Memory B cell (primary cell): Measurements from ENCODE around the gene CRABP1.

ENCODE experiments used
- ATAC-seq: fragments of 150-1000 bp; cut with Tn5 transposase; 2 replicates; pipeline ENCODE4 v1.10.0; 2021; ENCODE audit warnings: low read depth, mild to moderate bottlenecking, moderate library complexity
- DNase-seq, 2 donors: peaks; one replicate each; pipeline ENCODE4 v3.0.0; 2022; ENCODE audit warnings: low spot score in 2 of 2
- H3K27ac Mint-ChIP-seq: one replicate; pipeline ENCODE4 v1.8.0; 2022; ENCODE audit warnings: mild to moderate bottlenecking, moderate library complexity, mixed read lengths
- H3K27me3 Mint-ChIP-seq: one replicate; pipeline ENCODE4 v1.8.0; 2022; ENCODE audit warnings: mixed read lengths
- H3K36me3 Mint-ChIP-seq: one replicate; pipeline ENCODE4 v1.8.0; 2022; ENCODE audit warnings: mild to moderate bottlenecking, mixed read lengths
- H3K4me1 Mint-ChIP-seq: one replicate; pipeline ENCODE4 v1.8.0; 2022; ENCODE audit warnings: mixed read lengths
- H3K4me3 Mint-ChIP-seq: one replicate; pipeline ENCODE4 v1.8.0; 2022; ENCODE audit warnings: mild to moderate bottlenecking, moderate library complexity, mixed read lengths
- H3K9me3 Mint-ChIP-seq: one replicate; pipeline ENCODE4 v1.8.0; 2022; ENCODE audit warnings: mixed read lengths

CRABP1 gene

DNA sequence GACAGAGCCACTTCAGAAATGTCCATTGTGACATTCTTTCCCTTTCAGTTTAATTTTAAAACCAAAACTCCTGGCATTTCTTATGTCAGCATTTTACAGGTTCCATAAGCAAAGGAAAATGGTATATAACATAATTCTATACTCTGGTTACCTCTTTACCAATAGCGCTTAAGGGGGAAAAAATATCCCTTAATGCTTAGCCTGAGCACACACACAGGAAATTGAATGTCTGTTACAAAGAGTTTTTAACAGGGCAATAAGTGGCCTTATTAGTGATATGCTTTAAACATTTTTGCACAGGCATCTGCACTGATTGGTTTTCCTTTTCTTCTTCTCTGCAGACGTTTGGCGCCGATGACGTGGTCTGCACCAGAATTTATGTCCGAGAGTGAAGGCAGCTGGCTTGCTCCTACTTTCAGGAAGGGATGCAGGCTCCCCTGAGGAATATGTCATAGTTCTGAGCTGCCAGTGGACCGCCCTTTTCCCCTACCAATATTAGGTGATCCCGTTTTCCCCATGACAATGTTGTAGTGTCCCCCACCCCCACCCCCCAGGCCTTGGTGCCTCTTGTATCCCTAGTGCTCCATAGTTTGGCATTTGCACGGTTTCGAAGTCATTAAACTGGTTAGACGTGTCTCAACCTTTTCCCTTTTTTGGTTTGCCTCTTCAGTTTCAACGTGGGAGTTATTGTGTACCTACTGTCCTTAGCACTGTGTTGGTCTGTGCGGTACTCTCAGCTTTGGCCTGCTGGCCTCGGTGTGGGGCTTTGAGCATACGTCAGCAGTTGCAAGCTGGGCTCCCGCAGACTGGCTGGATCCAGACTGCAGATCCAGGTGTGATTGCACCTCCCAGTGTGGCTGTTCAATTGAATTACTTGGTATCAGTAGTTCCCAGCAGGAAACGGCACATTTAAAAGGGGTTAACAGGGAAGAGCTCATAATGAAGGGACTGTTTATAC, 7.7 kb downstream of the CRABP1 start:
- H3K9me3 Mint-ChIP-seq, result no peaks in the 10 kb centered on the region
- DNase-seq (no peak), ATAC-seq (no peak)
- H3K27ac Mint-ChIP-seq, result no peak overlapping the region
- H3K27me3 Mint-ChIP-seq, result peaks cover 9% of the 10 kb centered on the region
- no peaks in the 10 kb centered on the region for H3K36me3 Mint-ChIP-seq
- H3K4me1 Mint-ChIP-seq, result no peaks in the 10 kb centered on the region
- H3K4me3 Mint-ChIP-seq, result no peak overlapping the region

DNA sequence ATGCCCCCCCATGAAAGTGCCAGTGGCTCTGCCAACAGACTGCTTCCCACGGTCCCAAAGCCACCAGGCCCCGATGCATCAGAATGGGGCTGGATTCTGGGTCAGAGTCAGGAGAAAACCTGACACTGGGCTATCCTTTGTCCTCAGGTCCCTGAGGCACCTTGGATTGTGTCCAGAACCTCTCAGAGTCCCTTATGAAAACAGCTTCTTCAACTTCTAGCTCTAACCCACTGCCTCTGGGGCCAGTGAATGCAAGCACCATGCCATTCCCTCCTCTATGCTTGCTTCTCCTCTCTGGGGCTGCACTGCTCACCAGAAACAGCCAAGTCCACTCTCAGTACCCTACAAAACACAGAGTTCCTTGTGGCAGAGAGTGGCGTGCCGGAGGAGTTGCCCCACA, 9.9 kb downstream of the CRABP1 start:
- no peaks in the 10 kb centered on the region for H3K4me1 Mint-ChIP-seq
- H3K4me3 Mint-ChIP-seq, result no peak overlapping the region
- no peaks in the 10 kb centered on the region for H3K9me3 Mint-ChIP-seq
- no peak overlapping the region for H3K27ac Mint-ChIP-seq
- no peaks in the 10 kb centered on the region for H3K36me3 Mint-ChIP-seq
- H3K27me3 Mint-ChIP-seq, result peaks cover 6% of the 10 kb centered on the region
- no peak for DNase-seq
- no peak for ATAC-seq

DNA sequence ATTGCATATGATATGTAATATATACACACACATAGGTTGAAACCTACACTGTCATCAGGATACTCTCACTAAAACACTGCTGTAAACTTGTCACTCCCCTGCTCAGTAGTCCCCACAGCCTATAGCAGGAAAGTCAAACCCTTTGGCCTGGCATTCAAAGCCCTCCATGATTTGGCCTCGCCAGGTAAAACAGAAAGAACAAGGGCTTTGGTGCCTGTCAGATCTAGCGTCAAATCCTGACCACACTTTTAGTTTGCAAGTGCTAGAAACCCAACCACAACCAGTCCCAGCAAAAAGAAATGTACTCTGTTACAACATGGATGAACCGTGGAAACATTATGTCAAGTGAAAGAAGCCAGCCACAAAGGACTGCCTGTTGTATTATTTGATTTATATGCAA, 11.4 kb downstream of the CRABP1 start:
- DNase-seq (no peak), ATAC-seq (no peak)
- Mint-ChIP-seq H3K4me3 (no peak overlapping the region), H3K36me3 (no peaks in the 10 kb centered on the region), H3K27me3 (peaks cover 8% of the 10 kb centered on the region), H3K27ac (no peak overlapping the region), H3K9me3 (no peaks in the 10 kb centered on the region), H3K4me1 (no peaks in the 10 kb centered on the region)

DNA sequence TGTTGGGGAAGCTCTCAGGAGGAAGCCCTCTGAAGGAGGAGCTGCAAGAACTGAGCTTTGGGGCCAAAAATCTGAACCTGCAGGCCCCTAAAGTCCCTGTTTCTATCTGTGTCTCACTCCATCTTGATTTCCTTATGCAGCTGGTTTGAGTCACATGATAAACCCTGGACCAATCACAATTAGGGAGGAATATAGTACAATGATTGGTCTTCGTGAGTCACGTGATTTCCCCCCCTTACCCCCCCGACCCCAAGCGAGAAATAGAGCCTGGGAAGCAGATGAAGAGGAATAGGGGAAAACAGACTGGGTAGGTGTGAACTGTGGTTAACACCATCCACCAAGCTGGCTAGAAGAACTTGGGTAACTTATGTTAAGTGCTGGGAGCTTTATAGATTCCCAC, 12.9 kb downstream of the CRABP1 start:
- Mint-ChIP-seq H3K27me3 (peaks cover 7% of the 10 kb centered on the region), H3K27ac (no peak overlapping the region), H3K4me3 (no peak overlapping the region), H3K4me1 (no peaks in the 10 kb centered on the region), H3K9me3 (no peaks in the 10 kb centered on the region), H3K36me3 (no peaks in the 10 kb centered on the region)
- ATAC-seq (no peak), DNase-seq (no peak)

DNA sequence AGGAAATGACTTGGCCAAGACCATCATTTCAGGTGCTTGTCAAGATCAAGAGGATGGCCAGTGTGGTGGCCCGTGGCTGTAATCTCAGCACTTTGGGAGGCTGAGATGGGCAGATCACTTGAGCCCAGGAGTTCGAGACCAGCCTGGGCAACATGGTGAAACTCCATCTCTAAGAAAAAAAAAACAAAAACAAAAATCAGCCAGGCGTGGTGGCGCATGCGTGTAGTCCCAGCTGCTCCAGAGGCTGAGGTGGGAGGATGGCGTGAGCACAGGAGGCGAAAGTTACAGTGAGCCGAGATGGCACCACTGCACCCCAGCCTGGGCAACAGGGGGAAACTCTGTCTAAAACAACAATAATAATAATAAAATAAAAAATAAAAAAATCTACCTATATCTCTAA, 15.0 kb downstream of the CRABP1 start:
- DNase-seq, result no peak
- no peaks in the 10 kb centered on the region for H3K9me3 Mint-ChIP-seq
- H3K36me3 Mint-ChIP-seq, result no peaks in the 10 kb centered on the region
- peaks cover 3% of the 10 kb centered on the region for H3K27me3 Mint-ChIP-seq
- no peak for ATAC-seq
- no peaks in the 10 kb centered on the region for H3K4me1 Mint-ChIP-seq
- H3K27ac Mint-ChIP-seq, result no peak overlapping the region
- H3K4me3 Mint-ChIP-seq, result no peak overlapping the region

DNA sequence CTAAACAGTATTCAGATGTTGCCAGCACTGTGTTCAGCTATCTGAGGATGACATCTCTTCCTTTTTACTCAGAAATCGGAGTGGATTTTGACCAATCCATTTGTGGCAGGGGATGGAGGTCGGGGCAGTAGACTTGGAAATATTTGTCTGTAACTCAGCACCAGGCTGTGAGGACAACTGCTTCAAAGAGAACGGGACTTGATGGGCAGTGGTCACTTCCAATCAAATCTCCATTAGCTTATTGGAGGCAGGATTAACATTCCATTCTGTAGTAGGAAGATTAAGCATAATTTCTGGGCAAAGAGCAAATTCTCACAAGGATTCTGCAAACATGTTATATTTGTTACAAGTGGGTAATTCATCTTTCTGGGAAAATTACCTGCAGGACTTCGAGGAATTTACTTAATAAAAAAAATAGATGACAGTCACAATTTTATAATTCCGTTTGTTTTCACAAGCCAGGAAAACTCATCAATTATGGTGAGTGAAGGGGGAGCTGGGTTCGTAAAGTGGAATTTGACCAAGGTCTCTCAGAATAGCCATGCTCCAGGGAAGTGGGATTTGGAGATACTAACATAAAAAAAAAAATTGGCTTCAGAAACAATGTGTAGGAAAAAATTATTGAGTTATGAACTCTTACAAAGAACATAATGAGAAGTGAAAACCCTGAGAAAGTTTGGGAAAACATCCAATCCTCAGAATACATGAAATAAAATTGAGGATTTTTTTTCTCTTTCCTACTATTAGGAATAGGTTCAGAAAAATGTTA, 18.1 kb downstream of the CRABP1 start:
- DNase-seq, result no peak
- Mint-ChIP-seq H3K9me3 (no peaks in the 10 kb centered on the region), H3K27me3 (peaks cover 2% of the 10 kb centered on the region), H3K4me3 (no peak overlapping the region), H3K36me3 (no peaks in the 10 kb centered on the region), H3K4me1 (no peaks in the 10 kb centered on the region), H3K27ac (no peak overlapping the region)
- ATAC-seq, result no peak

DNA sequence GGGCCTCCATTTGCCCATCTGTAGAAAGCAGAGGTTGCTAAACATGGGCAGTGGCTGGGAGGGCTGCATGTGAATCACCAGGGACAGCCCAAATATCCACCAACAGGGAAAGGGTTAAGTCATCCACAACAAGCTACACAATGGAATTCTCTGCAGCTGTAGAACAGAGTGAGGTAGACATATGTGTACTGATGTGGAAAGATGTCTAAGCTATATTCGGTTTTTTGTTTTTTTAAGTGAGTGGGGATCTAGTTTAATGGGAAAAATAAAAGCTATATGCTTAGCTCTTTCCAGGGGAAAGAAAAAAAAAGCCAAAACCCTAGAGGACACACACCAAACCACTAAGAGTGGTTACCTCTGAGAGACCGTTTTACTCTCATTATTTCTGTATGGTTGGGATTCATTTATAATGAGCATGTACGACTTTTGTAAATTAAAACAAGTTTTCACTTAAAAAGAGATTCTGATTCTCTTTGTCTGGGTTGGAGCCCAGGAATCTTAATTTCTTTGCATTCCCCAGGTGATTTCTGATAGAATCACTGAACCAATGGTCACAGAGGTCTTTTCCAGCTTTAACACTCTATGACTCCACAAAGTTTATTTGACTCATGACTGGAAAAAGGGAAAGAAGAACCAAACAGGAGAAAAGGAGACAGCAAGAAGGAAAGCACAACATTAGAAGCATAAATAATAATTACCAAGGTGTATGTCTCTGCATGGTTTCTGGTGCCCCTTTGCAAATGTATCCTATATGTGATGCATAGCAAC, 19.1 kb downstream of the CRABP1 start:
- no peaks in the 10 kb centered on the region for H3K9me3 Mint-ChIP-seq
- ATAC-seq, result no peak
- H3K4me3 Mint-ChIP-seq, result no peak overlapping the region
- H3K27me3 Mint-ChIP-seq, result peaks cover 2% of the 10 kb centered on the region
- no peak for DNase-seq
- H3K4me1 Mint-ChIP-seq, result no peaks in the 10 kb centered on the region
- no peaks in the 10 kb centered on the region for H3K36me3 Mint-ChIP-seq
- no peak overlapping the region for H3K27ac Mint-ChIP-seq

DNA sequence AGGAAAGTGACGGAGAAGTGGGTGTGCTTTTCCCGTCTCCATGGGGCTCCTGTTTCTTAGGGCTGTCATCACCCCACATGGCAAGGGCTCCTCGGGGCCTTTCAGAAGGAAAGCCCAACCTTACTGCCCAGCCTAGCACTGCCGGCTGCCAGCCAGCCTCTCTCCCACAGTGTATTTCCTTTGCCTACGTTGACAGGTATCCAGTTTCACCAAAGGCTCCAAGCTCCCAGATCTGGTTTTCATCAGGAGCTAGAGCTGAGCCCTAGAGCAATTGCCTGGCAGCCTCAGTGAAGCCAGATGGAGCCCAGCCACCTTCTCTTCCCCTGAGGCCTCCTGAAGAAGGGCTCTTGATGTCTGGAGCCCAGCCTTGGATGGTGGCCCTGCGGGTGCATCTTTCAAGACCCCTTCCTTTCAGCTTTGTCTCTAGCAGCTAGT, 20.2 kb downstream of the CRABP1 start:
- H3K4me1 Mint-ChIP-seq, result no peaks in the 10 kb centered on the region
- no peaks in the 10 kb centered on the region for H3K9me3 Mint-ChIP-seq
- no peak overlapping the region for H3K4me3 Mint-ChIP-seq
- H3K27me3 Mint-ChIP-seq, result peaks cover 3% of the 10 kb centered on the region
- H3K27ac Mint-ChIP-seq, result no peak overlapping the region
- H3K36me3 Mint-ChIP-seq, result no peaks in the 10 kb centered on the region
- ATAC-seq (no peak), DNase-seq (no peak)

DNA sequence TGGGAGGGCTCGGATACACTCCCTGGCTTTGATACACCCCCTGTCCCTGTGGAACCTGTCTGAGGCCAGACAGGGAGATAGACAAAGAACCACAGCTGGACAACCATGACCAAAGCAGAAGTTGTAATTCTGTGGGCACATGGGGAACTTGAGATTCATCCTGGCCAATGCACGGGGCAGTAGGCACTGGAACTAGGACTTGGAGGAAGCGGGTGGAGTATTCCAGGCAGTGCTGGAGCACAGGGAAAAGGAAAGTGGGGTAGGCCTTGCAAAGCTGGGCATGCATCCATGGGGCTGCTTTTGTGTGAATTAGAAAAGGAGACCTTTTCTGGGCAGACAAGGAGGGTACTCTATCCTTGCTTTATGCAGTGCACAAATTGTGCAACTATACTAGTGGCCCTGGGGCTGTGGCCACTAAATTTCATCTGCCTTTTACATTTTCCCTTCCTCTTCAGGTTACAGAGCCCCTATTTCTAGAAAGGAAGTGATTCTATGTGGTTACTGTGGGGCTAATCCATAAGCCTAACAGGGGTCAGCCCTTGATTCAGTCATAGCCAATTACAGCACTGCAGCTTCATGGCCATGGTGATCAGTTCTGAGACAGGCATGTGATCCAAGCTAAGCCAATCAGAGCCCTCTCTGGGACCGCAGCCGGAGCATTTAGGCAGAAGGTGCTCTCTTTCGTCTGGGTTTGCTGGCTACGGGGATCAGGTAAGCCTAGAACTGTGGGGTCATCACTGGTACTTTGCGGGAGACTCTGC, 21.0 kb downstream of the CRABP1 start:
- Mint-ChIP-seq H3K27ac (no peak overlapping the region), H3K4me3 (no peak overlapping the region), H3K4me1 (no peaks in the 10 kb centered on the region), H3K9me3 (no peaks in the 10 kb centered on the region), H3K36me3 (no peaks in the 10 kb centered on the region), H3K27me3 (peaks cover 5% of the 10 kb centered on the region)
- DNase-seq, result no peak
- no peak for ATAC-seq

DNA sequence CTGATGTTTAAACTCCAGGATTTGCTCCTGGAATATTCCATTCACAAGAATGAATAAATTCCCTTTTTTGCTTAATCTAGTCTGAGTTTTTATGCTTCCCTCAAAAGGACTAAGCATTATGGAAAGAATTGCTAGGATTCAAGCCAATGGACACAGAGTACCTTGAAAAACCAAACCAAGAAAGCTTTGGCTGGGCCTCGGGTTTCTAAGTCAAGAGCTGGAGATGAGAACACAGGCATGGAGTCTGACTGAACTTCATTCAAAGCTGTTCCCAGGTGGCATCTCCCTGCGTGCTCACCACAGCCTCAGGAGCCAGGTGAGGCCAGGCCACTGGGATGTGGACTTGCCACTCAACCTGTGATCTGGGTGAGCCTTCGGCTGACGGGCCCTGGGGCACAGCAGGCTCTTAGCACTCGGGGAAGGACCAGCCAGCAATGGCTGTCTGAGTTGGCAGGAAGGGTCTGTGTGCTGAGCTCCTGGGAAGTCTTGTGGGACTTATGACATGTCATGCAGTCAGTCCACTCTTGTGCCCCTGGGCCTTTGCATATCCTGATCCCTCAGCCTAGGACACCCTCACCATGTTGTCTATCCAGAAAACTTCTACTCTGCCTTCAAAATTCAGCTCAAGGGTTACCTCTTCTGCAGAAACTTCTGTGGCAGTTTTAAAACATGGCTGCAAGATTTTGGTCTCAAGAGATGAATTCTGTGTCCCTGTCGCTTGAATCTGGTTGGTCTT, 21.8 kb downstream of the CRABP1 start:
- ATAC-seq, result no peak
- Mint-ChIP-seq H3K27ac (no peak overlapping the region), H3K9me3 (no peaks in the 10 kb centered on the region), H3K36me3 (no peaks in the 10 kb centered on the region), H3K4me3 (no peak overlapping the region), H3K27me3 (peaks cover 6% of the 10 kb centered on the region), H3K4me1 (no peaks in the 10 kb centered on the region)
- no peak for DNase-seq

DNA sequence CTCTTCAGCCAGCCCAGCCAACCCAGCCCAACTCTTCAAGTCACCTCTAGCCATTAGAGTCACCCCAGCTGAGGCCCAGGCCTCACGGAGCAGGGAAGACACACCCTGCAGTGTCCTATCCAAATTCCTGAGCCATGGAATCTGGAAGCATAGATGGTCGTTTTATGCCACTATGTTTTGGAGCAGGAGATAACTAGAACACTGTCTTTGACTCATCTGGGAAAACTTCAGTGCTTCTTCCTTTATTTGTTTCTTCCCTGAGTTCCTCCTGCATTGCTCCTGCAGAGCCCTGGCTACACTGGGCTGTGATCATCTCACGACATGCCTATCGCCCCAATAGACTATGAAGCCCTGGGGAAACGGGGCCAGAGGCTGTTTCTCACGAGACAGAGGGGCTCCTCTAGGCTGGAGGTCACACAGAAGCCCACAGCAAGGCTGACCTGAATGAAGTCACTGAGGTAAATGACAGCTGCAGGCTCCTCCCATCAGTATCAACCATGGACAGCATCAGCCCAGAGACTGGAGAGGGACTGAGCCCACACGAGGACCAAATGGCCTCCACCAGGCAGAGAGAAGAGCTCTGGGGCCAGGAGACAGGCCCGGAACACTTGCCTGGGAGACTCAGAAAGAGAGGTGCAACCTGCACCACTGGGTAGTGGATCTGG, 22.7 kb downstream of the CRABP1 start:
- ATAC-seq (no peak), DNase-seq (no peak)
- Mint-ChIP-seq H3K27ac (no peak overlapping the region), H3K9me3 (no peaks in the 10 kb centered on the region), H3K4me1 (no peaks in the 10 kb centered on the region), H3K36me3 (no peaks in the 10 kb centered on the region), H3K27me3 (peaks cover 6% of the 10 kb centered on the region), H3K4me3 (no peak overlapping the region)

DNA sequence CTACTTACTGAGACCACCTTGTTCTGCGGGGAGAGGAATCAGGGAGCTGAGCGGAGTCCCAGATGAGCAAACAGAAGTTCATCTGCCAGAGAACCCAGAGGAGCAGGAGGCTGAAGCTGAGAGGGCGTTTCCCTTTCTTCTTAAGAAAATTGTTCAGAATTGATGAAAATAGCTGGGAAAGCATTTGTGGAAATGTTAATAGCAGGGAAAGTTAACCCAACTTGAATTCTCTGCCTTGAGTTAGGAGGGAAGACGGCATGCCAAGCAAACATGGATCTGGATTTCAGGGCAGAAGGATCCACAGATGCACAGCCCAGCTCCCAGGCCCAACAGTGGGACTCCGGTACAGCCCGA, 23.2 kb downstream of the CRABP1 start:
- Mint-ChIP-seq H3K9me3 (no peaks in the 10 kb centered on the region), H3K27me3 (peaks cover 6% of the 10 kb centered on the region), H3K27ac (no peak overlapping the region), H3K4me1 (no peaks in the 10 kb centered on the region), H3K36me3 (no peaks in the 10 kb centered on the region), H3K4me3 (no peak overlapping the region)
- ATAC-seq (no peak), DNase-seq (no peak)

DNA sequence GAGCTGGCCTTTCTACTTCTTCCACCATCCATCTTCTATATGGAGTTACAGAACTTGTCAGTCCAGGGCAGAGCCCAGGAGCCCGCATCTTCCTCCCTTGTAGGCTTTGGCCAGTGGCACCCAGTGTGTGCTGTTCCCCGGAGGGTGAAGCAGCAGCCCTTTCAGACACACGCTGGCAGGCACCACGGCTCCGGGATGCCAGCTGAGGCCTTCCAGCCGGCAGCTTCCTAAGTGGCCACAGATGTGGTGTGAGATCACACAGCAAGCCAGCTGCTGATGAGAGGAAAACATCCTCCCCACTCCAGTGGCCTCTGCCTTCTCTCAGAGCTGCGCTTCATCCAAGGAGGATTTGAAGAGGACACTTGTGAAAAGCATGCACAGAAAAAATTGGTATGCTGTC, 24.1 kb downstream of the CRABP1 start:
- H3K9me3 Mint-ChIP-seq, result no peaks in the 10 kb centered on the region
- no peaks in the 10 kb centered on the region for H3K36me3 Mint-ChIP-seq
- no peaks in the 10 kb centered on the region for H3K4me1 Mint-ChIP-seq
- H3K4me3 Mint-ChIP-seq, result no peak overlapping the region
- no peak for ATAC-seq
- H3K27me3 Mint-ChIP-seq, result peaks cover 8% of the 10 kb centered on the region
- no peak overlapping the region for H3K27ac Mint-ChIP-seq
- DNase-seq, result no peak
